ENCODE measurements around the gene NCOA1.
A peak's percentile ranks its signal among the peaks of the same experiment; 100 is the strongest.
"Not testable (repeated sequence)": the region's sequence is repeated elsewhere in the genome, so short reads cannot be mapped to it uniquely, and the experiment has no call there.

The NCOA1 gene

DNA sequence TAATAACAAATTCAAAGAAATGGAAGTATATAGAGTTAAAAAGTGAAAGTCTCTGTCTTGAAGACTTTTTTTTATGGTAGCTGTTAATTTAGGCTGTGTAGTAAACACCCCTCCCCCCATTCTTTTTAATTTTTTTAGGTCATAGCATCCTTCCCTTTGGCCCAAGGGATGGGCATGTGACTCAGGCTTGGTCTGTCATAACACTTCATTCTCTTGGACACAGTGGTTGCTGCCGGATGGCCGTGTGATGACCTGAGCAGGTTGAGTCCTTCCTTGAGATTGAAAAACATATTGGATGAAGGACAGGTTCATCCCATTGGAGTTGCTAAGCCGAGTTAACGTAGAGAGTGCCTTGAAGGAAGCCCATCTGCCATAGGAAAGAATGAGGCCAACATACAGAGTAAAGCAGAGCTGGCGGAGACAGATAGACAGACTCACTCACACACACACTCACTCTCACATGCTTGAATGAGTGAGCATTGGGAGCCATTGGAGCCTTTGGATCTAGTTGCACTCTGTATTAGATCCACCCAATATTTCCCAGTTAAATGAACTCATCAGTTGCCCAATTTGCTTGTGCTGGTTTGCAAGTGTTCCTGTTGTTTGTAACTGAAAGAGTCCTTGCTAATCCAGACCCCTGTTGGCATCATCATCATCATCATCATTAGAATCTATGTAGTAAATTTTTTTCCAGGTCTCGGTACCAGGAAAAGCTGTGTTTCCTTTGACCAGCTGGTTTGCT is 14.7 kb downstream of the NCOA1 start:
- DNase-seq (ENCODE audit: low spot score), result no peak

DNA sequence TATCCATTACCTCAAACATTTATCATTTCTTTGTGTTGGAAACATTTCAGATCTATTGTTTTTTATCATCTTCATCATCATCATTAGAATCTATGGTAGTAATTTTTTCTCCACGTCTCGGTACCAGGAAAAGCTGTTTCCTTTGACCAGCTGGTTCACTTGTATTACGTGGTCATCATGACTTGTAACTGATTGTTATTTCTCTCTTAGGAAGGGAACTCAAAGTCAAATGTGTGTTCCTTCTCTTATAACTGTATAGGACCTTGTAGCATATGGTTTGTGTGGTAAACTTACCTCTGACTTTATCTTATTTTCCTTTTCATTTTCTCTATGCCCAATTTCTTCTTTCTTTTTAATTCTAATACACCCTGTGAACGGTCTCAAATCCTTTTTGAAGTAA is 16.5 kb downstream of the NCOA1 start:
- no peak for DNase-seq (ENCODE audit: low spot score)

DNA sequence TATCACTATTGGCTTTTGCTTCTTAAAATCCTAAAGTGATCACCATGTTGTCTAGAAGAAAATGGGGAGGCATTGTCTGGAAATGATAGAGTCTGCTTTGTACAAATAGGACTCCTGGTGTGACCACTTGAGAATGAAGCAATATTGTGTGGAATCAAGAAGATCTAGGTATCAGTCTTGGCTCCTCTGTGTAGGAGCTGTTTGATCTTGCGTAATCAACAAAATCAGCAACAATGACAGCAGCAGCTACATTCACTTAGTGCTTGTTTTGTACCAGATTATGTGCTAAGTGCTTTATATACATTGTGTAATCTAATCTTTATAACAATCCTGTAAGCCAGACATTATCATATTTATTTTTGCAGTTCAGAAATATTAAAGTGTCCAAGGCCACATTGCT is 17.8 kb downstream of the NCOA1 start:
- no peak for DNase-seq (ENCODE audit: low spot score)

DNA sequence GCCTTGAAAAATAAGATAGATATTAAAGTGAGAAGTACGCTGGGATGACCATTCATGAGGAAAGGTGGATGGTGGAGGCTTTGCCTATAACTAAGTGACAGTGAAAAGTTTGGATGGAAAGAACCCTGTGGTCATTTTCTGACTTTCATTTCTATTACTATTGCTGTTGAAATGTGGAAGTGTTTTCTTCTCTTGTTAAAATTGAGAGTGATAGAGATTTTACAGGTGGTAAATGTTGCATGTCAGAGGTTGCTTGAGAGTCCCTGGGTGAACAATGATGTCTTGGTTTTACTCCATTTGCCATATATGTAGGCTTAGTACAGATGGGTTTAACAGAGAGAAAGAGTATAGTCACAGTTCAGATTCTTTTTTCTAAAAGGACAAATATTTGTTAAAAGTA is 18.4 kb downstream of the NCOA1 start:
- DNase-seq (ENCODE audit: low spot score), result no peak

GRCh38 chr2:24509840-24510239 is 18.8 kb downstream of the NCOA1 start:
- DNase-seq (ENCODE audit: low spot score), result no peak

DNA sequence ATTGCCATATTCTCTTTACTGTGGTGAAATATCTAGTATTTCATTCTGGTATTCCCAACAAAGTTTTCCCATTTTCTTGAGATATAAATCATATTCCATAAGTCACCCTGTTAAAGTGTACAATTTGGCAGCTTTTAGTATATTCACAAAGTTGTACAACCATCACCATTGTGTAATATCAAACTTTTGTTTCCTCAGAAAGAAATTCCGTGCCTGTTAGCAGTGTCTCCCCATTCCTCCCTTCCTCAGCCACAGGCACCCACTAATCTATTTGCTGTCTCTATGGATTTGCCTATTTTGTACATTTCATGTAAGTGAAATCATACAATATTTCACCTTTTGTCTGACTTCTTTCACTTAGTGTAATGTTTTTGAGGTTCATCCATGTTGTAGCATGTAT is 19.7 kb downstream of the NCOA1 start:
- DNase-seq (ENCODE audit: low spot score), result no peak

DNA sequence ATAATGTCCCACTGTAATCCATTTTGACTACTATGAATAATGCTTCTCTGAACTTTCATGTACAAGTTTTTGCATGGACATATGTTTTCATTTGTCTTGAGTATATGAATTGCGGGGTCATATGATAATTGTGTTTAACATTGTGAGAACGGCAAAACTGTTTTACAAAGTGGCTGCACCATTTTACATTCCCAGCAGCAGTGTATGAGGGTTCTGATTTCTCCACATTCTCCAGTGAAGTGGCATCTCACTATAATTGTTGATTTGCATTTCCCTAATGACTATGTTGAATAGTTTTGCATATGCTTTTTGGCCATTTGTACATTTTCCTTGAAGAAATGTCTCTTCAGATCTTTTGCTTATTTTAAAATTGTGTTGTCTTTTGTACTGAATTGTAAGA is 20.1 kb downstream of the NCOA1 start:
- no peak for DNase-seq (ENCODE audit: low spot score)

- DNase-seq (ENCODE audit: low spot score), result no peak
These were observed 20.8 kb downstream of the NCOA1 start for GRCh38 chr2:24511894-24512293.

DNA sequence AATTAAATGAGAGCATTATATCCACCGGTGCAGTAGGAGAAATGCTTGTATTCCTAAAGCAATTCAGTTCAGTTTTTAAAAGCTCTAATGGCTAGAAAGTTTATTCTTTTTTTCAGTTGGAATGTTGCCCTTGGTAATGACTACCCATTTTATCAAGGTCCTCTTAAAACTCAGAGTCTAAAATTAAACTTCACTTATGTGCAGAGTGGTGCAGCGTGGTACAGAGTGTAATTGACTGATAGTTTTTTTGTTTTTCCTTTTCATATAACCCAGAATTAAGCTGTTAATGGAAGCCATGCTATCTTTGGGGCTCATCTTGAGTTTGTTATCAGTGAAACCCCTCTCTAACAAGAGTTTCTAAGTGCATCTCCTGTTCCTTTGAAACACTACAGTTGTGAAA is 21.4 kb downstream of the NCOA1 start:
- no peak for DNase-seq (ENCODE audit: low spot score)

GRCh38 chr2:24512831-24513230 is 21.8 kb downstream of the NCOA1 start:
- peak; percentile 40 for DNase-seq (ENCODE audit: low spot score)

GRCh38 chr2:24513281-24514071 is 22.4 kb downstream of the NCOA1 start:
- no peak for DNase-seq (ENCODE audit: low spot score)

GRCh38 chr2:24514820-24515219 is 23.8 kb downstream of the NCOA1 start:
- no peak for DNase-seq (ENCODE audit: low spot score)

DNA sequence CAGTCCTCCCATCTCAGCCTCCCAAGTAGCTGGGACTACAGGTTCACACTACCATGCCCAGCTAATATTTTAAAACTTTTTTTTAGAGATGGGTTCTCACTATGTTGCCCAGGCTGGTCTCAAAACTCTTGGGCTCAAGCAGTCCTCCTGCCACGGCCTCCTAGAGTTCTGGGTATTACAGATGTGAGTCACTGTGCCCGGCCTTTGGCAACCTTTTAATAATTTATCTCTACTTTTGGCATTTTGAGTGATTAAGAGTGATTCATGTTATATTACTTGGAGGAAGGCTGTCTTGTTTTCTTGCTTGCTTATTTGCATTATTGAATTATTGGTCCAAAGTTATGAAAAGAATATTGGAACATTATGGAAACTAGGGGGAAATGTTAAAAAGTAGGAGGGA is 24.3 kb downstream of the NCOA1 start:
- no peak for DNase-seq (ENCODE audit: low spot score)

GRCh38 chr2:24515831-24516230 is 24.8 kb downstream of the NCOA1 start:
- DNase-seq (ENCODE audit: low spot score), result no peak

DNA sequence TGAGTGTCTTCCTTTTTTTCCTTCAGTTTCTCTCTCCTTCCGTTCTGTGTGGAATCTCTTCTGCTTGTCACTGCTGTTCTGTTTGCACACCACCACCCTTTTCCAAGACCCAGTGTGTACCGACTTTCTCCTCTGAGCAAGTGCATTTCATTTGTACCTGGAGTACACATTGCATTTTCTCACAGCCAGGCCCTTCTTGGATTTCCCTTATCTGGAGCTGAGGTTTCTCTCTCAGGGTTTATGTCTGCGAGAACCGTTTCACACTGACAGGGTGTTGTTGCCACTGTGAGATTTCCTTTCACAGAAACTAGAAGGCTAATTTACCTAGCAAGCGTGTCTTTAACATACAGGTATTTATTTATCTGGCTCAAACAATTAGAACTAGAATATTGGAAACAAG is 26.2 kb downstream of the NCOA1 start:
- no peak for DNase-seq (ENCODE audit: low spot score)

DNA sequence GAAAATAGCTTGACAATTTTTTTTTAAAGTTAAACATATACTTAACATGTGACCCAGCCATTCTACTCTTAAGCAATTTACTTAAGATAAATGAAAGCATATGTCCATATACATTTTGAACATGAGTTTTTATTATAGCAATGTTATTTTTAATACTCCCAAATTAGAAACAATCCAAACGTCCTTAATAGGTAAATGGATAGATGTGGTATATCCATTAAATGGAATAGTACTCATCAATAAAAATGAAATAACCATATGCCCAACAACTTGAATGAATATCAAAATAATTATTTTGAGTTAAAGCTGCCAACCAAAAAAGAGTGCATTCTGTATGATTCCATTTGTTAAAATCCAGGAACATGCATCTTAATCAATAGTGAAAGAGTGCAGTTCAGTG is 29.1 kb downstream of the NCOA1 start:
- DNase-seq (ENCODE audit: low spot score), result no peak

DNA sequence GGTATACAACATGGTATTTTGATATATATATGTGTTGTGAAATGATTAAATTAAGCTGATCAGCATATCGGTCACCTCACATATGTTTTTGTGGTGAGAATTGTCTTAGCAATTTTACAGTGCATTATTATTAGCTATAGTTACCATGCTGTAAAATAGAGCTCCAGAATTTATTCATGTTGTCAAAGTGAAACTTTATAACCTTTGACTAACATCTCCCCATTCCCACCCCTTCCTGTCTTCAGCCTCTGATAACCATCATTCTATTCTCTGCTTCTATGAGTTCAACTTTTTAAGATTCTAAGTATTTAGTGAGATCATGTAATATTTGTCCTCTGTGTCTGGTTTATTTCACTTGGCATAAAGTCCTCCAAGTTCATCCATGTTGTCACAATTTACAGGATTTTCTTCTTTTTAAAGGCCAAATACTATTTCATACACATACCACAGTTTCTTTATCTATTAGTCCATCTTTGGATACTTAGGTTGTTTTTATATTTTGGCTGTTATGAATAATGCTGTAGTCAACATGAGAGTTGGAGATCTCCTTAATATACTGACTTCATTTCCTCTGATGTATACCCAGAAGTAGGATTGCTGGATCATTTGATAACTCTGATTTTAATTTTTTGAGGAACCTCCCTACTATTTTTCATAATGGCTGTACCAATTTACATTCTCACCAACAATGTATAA is 30.3 kb downstream of the NCOA1 start:
- DNase-seq (ENCODE audit: low spot score), result no peak

- no peak for DNase-seq (ENCODE audit: low spot score)
These were observed 31.1 kb downstream of the NCOA1 start for GRCh38 chr2:24521975-24522639.

DNA sequence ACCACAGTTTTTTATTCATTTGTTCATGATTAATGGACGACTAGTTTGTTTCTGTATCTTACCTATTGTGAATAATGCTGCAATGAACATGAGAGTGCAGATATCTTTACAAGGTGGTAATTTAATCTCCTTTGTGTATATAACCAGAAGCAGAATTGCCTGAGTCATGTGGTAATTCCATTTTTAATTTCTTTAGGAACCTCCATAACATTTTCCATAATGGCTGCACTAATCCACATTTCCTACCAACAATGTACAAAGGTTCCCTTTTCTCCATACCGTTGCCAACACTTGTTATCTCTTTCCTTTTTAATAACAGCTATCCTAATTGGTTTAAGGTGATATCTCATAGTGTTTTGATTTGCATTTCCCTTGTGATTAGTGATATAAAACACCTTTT is 36.5 kb downstream of the NCOA1 start:
- no peak for DNase-seq (ENCODE audit: low spot score)

DNA sequence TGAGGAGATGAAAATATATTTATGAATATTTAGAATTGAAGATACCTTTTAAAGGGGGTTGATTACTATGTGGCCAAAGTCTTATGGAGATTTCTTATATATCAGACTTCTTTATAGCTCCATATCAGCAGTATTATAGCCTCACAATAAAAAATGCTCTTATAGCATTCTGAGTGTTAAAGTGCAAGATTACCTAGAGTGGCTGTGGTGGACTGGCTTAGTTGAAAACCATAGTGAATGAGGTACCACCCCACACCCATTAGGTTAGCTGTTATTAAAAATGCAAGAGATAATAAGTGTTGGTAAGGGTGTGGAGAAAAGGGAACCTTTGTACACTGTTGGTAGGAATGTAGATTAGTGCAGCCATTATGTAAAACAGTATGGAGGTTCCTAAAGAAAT is 39.7 kb downstream of the NCOA1 start:
- no peak for DNase-seq (ENCODE audit: low spot score)

DNA sequence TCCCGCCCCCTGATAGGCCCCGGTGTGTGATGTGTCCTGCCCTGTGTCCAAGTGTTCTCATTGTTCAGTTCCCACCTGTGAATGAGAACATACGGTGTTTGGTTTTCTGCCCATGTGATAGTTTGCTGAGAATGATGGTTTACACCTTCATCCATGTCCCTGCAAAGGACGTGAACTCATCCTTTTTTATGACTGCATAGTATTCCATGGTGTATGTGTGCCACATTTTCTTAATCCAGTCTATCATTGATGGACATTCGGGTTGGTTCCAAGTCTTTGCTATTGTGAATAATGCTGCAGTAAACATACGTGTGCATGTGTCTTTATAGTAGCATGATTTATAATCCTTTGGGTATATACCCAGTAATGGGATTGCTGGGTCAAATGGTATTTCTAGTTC is 40.6 kb downstream of the NCOA1 start:
- not testable (repeated sequence) for DNase-seq (ENCODE audit: low spot score)

DNA sequence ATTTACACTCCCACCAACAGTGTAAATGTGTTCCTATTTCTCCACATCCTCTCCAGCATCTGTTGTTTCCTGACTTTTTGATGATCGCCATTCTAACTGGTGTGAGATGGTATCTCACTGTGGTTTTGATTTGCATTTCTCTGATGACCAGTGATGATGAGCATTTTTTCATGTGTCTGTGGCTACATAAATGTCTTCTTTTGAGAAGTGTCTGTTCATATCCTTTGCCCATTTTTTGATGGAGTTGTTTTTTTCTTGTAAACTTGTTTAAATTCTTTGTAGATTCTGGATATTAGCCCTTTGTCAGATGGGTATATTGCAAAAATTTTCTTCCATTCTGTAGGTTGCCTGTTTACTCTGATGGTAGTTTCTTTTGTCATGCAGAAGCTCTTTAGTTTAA is 41.0 kb downstream of the NCOA1 start:
- DNase-seq (ENCODE audit: low spot score), result not testable (repeated sequence)

DNA sequence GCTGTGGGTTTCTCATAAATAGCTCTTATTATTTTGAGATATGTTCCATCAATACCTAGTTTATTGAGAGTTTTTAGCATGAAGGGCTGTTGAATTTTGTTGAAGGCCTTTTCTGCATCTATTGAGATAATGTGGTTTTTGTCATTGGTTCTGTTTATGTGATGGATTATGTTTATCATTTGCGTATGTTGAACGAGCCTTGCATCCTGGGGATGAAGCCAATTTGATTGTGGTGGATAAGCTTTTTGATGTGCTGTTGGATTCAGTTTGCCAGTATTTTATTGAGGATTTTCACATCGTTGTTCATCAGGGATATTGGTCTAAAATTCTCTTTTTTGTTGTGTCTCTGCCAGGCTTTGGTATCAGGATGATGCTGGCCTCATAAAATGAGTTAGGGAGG is 42.5 kb downstream of the NCOA1 start:
- not testable (repeated sequence) for DNase-seq (ENCODE audit: low spot score)

All from Ammon's horn (tissue), 1 donor.